NCI-H1092 (cell line): ENCODE results near the gene TTLL11.
A peak's percentile ranks its signal among the peaks of the same experiment; 100 is the strongest.
"Not testable (repeated sequence)": the region's sequence is repeated elsewhere in the genome, so short reads cannot be mapped to it uniquely, and the experiment has no call there.

Experiments
- DNase-seq: peaks from one replicate; lab custom pipeline; 2025; lab: John Stamatoyannopoulos, UW

The TTLL11 gene

DNA sequence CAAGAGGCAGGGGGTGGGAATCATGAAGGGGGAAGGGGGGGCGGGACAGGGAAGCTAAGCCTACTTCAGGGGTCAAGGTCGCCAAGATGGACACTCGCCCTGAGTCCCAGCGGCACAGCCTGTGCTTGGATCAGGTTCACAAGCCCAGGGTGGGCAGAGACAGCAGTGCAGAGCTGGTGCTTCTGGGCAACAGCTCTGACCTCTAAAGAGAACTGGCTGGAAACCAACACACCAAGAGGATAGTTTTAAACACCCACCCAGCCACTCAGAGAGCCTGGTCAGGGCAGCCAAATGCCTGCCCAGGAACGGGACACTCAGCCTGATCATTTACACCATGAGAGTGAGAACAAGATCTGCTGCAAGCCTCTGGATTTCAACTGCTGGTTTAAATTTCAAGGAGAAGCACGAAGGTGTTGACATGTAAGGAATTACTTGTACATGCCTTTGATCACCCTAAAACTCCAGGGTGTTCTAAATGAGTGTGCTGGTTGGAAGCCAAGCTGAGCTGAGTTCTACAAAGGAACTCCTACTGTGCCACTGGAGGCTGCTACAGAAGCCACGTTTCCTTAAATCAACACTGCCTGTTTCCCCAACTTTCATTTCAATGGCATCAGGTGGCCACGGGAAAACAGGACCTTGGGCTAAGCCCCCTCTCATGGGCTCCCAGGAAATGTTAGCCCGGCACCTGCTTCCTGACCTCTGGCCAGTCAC lies 91.5 kb downstream of the TTLL11 start:
- no peak for DNase-seq

DNA sequence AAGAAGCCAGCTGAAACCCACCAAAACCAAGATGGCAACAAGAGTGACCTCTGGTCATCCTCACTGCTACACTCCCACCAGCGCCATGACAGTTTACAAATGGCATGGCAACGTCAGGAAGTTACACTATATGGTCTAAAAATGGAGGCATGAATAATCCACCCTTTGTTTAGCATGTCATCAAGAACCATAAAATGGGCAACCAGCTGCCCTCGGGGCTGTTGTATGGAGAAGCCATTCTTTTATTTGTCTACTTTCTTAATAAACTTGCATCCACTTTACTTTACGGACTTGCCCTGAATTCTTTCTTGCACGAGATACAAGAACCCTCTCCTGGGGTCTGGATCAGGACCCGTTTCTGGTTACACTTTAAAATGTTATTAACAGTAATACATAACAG lies 92.6 kb downstream of the TTLL11 start:
- not testable (repeated sequence) for DNase-seq

DNA sequence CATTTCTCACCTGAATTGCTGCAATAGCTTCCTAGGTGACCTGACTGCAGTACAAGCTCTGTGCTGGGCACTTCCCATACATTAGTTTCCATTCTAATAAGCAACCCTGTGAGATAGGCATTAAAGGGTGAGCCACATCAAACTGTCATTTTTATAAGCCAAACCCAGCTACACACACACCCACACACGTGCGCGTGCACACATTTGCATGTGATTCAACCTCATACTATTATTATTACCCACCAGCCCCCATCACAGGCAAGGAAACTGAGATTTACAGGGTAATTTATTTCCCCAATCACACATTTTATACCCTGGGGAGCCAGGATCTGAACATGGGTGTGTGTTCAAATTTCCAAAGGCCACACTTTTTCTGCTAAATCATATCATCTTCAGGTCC lies 93.6 kb downstream of the TTLL11 start:
- no peak for DNase-seq

- no peak for DNase-seq
Measured at GRCh38 chr9:121998513-121999049, 94.5 kb downstream of the TTLL11 start.

- DNase-seq: no peak
Measured at GRCh38 chr9:121997791-121998190, 95.3 kb downstream of the TTLL11 start.

DNA sequence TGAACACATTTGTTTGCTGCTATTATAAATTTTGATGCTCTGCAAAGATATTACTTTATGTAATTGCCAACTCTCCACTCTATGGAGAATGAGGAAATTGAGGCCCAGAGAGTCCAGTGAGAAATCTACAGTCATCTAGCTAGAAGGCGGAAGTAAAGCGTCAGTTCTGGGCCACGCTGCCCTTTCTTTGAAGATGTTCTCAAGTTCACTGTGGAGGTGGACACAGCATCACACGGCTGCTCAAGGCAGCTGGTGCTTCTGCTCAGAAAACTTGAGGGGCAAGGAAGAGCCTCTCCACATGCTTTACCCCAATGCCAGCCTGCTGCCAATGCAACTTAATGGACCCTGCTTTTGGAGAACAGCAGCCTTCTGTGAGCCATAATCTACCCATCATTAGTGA lies 96.3 kb downstream of the TTLL11 start:
- DNase-seq: no peak

GRCh38 chr9:121995997-121996396 lies 97.1 kb downstream of the TTLL11 start:
- no peak for DNase-seq

DNA sequence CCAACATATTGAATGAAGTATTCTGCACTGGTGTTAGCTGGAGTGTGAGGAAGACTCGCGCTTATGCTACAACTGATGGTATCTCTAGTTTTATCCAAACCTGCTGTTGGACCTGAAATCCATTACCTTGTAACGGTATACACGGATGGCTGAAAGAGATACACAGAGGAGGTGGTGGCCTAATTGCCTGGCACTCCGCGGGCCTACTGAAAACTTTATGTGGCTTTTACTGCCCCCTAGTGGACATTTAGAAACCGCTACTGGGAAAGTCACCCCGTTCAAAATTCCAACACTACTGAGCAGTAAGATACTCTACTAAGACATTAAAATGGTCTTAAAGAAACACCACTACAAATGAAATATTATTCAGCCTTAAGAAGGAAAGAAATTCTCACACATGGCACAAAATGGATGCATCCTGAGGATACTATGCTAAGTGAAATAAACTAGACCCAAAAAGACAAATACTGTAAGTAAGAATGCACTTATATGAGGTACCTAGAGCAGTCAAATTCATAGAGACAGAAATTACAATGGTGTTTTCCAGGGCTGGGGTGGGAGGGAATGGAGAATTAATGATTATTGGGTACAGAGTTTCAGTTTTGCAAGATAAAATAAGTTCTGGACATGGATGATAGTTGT lies 100.4 kb downstream of the TTLL11 start:
- peak; percentile 54 for DNase-seq

DNA sequence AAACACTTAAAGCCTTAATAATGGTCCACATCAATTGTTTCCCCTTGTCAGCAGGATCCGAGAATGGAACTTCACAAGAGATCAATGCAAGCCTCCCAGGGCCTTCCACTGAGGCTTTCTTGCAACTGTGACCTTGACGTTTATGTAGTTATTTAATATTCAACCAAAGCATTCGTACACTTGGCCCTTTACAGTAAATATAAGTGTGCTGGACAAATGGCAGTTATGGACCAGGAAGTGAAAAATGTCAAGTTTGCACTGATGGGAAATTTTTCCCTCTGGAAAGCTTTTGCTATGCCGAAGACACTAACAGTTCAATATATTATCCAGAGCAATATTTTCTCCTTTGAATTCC lies 101.8 kb downstream of the TTLL11 start:
- no peak for DNase-seq

DNA sequence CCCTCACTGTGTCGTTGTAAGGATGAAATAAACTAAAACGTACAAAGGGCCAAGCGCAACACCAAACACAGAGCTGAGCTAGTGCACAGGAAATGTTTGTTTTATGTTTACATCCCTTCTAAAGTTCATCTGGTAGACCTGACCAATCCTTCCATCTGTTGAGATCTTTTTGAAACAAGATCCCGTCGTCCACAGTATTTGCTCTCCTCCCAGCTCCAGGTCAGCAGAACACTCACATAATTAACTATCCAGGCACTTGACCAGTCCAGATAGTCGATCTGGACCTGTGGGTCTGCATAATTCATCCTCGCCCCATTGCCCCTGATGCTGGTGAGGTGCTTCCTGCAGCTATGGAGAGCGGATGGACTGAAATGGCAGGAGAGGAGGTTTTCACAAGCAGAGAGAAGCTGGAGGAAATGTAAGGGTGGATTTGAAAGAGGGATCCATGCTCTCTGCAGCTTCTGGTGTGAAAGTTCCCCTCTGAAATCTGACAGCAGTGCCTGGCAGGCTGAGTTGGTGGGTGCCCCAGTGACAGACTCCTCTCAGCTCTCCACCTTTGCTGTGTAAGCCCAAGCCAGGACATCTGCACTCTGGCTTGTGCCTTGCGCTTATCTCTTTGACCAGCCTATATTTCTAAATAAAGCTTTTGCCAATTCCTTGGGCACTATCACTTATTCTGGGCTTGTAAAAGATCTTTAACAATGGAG lies 102.4 kb downstream of the TTLL11 start:
- DNase-seq: no peak

- no peak for DNase-seq
Measured at GRCh38 chr9:121989010-121989409, 104.1 kb downstream of the TTLL11 start.

DNA sequence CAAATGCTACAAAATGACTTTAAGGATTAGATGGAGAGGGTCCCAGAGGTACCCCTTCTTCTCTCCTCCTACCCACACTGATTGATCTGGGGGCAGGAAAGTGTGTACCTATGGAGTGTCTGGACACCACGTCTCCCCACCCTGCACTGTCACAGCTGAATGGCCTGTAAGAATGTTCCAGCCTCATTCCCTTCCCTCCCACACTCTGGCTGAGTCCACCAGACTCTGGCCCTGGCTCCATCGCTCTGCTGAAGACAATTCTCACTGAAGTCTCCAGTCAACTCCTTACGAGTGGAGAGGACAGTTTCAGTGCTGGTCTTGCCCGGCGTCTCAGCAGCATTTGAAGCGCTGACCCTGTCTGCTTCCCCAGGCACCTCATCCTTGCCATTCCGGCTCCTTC lies 105.8 kb downstream of the TTLL11 start:
- no peak for DNase-seq

GRCh38 chr9:121985792-121986494 lies 107.2 kb downstream of the TTLL11 start:
- no peak for DNase-seq

- no peak for DNase-seq
Measured at GRCh38 chr9:121984726-121985402, 108.2 kb downstream of the TTLL11 start.

DNA sequence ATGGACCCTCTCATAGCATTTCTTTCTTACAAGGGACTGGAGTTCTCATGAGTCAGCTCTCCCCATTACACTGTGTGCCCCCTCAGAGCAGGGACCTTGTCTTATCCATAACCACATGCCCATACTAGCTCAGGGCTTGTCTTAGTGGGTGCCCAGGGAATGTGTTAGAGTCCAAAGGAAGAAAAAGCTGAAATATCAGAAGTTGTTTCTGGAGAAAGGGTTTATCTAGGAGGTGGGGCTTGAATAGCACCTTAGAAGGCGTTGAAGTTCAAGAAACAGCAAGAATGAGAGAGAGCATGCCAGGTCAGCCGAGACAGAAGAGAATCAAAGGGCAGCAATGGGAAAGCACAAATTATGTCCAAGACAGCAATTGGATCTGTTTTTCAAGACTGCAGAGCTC lies 109.4 kb downstream of the TTLL11 start:
- DNase-seq: no peak

DNA sequence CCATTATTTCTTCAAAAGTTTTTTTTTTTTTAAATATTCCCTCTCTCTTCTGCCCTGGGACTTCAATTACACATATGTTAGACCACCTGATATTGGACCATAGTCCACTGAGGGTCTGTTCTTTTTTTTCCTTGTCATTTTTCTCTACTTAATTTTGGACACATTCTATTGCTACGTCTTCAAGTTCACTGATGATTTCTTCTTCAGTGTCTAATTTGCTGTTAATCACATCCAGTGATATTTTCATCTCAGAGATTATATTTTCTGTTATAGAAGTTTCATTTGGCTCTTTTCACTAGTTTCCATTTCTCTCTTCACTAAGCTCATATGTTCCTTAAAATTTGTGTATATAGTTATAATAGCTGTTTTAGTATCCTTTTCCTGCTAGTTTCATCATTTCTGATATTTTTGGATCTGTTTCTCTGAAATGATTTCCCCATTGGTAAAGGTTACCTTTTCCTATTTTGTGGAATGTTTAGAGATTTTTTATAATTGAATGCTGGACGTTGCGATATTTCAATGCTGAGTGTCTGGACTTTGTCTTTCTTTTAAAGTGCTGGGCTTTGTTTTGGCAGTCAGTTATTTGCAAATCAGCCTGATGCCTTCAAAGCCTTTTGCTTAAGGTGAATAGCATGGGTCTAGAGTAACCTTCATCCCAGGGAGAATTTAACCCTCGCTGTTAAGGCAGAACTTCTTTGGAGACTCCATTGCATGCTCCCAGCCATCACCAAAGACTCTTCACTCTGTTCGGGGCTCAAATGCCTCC lies 111.8 kb downstream of the TTLL11 start:
- DNase-seq: no peak

DNA sequence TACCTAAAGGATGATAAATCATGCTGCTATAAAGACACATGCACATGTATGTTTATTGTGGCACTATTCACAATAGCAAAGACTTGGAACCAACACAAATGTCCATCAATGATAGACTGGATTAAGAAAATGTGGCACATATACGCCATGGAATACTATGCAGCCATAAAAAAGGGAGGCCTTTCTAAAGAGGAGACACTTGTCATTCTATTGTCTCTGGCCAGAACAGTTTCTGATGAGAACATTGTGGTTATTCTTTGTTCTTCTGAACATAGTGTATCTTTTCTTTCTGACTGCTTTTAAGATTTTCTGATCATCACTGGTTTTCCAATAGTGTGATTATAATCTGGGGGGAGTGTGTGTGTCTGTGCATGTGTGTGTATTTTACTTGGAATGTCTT lies 112.4 kb downstream of the TTLL11 start:
- DNase-seq: not testable (repeated sequence)

GRCh38 chr9:121979736-121980135 lies 113.4 kb downstream of the TTLL11 start:
- no peak for DNase-seq

DNA sequence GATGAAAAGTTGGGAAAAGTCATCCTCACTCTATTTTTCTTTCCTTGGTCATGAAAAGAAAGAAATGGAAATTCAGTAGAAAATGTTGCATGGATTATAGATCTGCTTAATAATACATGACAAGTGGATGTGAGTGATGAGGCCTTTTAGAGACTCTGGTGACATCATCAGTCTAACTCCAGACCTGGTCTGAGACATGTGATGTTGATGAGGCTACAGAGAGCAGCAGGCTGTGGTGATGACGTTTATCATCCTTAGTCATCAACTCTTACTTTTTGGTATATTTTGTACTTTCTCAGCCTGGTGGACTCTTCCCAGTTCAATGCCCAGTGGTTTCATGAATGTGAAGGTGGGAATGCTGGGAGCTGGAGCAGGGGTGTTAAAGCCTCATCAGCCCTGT lies 116.4 kb downstream of the TTLL11 start:
- no peak for DNase-seq

GRCh38 chr9:121975801-121976277 lies 117.3 kb downstream of the TTLL11 start:
- DNase-seq: no peak

DNA sequence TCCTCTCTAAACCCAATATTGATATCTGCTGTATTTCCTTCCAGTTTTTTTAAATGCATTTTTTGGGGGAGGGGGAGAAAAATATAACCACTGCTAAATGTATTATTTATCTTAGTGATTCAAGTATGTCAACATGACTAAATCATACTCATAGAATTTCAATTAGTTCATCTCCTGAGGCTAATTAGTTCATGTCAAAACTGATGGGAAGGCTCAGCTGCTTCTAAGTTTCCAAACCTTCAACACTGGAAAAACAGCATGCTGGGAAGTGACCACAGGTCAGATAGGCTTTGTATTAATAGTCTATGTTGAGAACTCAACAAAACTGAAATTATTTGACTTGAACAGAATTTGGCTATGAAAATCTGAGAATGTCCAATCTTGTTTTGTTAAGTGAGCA lies 118.7 kb downstream of the TTLL11 start:
- DNase-seq: no peak
